HUDEP-2 (cell line): ENCODE data around the gene COG2.

Experiments
- DNase-seq, 76 experiments: peaks; one replicate each; lab custom pipeline; 2025; ENCODE audit not compliant: unreplicated experiment in 76 of 76; lab: John Stamatoyannopoulos, UW

The COG2 gene

DNA sequence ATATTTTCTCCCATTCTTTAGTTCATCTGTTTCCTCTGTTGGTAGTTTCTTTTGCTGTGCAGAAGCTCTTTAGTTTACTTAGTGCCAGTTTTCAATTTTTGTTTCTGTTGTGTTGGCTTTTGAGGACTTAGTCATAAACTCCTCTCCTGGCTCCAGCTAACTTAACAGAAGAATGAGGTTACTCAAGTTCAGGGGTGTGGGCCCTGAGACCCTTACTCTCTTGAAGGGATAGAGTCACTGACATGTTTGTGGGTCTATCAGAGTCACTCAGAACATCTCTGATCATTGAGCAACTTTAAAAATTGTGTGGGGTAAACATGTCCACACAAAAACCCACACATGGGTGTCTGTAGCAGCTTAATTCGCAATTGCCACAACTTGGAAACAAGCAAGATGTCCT, 57.4 kb downstream of the COG2 start:
- DNase-seq, result no peak

DNA sequence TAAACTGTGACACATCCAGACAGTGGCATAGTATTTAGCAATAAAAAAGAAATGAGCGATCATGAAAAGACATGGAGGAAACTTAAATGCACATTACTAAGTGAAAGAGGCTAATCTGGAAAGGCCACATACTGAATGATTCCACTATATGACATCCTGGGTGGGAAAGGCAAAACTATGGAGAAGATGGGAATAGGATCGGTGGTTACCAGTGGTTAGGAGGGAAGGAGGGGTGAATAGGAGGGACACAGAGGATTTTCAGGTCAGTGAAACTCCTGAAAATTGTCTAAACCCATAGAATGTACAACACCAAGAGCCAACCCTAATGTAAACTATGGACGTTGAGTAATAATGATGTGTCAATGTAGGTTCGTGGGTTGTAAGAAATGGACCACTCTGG, 57.9 kb downstream of the COG2 start:
- DNase-seq, result no peak

DNA sequence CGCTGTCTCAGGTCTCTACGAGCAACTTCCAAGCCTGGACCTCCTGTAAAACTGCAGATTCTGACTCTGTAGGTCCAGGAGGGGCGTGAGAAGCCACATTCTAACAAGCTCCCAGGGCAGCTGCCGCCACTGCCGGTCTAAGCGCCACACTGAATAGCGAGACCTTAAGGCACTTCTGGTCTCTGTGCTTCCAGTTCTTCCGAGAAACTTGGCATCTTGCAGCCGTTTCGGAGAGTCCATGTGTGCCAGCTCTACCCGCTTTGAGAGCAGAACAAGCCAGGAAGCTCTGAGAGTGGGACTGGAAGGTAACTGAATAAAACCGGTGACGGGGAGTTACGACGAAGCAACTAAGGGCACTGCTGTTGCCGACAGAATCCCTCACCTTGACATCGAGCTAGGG, 59.2 kb downstream of the COG2 start:
- no peak for DNase-seq

DNA sequence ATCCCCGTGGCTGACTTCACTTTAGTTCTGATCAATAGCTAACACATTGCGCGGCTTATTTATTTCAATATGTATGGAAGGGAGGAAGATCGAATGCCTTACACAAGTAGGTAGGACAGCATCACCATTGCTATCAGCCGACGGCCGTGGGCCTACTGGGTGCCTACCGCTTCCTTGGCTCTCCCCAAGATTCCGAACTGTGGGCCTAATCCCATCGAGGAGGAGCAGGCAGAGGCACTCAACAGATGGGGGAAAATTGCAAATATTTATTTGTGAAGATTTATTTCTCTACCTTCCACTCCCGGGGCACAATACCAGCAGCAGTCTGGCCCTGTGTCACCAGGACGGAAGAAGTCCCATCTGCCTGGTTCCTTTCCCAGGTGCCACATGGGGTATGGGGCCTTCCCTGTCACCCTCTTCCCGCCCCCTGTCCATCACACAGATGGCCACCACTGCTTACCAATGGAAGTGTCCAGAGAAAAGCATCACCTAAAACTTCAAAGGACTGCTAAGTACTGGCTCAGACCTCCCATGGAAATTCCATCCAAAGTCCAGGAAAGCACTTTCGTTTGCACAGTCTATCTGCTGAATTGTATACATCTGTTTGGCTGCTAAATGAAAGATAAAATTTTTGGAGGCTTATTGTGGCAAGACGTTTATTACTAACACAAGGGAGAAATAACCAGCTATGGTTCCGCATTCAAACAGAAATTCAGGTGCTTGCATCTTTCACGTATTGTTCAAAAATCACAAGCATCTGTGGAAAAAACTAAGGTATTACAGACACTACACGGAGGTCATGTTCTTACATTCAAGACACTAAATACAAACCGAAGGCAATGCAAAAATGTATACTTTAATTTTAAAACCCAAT, 59.9 kb downstream of the COG2 start:
- DNase-seq, result no peak

DNA sequence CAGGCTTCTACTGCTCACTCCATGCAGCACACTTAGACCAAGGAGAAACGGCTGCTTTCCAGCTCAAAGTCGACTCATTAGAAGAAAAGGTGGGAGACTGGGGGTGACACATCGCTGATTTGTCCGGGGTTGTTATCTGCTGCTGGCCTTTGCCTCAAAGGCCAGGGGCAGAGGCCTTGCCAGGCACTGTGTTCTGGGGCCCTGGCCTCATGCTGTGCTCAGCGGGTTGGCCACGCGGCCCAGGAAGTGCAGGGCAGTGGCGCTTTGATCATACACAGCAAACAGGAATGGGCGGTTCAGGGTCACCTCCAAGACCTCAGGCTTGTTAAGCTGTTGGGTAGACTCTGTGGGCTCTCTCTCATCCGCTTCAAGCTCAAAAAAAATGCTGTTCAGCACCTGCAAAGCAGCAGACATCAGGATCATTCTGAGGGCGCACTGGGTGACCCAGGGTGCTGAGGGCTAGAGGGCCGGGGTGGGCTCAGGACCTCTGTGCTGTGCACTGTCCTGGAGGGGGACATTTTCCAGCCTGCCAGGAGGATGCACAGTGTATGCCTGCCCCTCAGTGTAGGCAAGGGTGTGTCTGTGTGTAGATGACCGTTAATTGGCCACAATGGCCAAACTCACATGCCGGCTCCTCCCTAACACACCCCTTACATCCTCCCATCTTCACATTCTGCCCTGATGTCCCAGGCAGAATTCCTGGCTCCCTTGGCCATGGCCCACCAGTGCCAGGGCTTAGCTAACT, 60.8 kb downstream of the COG2 start:
- DNase-seq, result no peak

DNA sequence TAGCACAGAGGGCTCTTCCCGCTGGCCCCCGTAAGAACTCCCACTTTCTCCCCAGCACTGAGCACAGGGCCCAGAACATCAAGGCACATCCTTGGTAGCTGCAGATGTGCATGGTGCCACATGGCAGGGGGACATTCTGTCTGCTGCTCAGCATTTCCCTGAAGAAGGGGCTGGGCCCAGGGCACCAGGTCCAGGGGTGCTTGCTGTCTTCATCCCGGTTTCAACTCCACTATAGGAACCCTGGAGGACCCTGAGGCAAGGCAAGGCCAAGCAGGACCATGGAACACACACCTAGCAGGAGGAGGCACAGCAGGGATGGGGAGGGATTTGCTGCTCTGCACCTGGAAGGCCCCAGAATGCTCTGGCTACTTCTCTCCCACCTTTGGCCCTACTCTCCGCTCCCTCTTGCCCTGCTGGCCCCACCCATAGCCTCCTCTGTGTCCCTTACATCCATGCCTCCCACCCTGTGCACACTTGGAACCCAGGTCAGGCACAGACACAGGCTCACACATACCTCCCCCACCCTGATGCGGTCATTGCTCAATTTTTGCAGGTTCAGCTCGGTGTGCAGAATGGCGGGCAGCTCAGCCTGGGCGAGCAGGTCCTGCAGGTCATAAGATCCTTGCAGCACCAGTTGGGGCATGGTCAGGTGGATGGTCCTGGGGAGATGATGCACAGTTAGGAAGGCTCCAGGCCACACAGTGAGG, 61.6 kb downstream of the COG2 start:
- DNase-seq, result no peak

DNA sequence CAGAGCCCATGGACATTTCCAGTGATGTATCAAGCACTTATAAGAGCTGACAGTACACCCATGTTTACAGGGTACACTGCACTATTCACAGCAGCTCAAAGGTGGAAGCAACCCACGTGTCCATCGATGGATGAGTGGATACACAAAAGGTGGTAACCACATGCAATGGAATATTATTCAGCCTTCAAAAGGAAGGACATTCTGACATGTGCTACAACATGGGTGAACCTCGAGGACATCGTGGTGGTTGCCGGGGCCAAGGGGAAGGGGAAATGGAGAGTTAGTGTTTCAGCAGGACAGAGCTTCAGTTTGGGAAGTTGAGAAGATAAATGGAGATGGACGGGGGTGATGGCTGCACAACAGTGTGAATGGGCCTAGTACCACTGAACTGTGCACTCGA, 62.5 kb downstream of the COG2 start:
- DNase-seq, result no peak

DNA sequence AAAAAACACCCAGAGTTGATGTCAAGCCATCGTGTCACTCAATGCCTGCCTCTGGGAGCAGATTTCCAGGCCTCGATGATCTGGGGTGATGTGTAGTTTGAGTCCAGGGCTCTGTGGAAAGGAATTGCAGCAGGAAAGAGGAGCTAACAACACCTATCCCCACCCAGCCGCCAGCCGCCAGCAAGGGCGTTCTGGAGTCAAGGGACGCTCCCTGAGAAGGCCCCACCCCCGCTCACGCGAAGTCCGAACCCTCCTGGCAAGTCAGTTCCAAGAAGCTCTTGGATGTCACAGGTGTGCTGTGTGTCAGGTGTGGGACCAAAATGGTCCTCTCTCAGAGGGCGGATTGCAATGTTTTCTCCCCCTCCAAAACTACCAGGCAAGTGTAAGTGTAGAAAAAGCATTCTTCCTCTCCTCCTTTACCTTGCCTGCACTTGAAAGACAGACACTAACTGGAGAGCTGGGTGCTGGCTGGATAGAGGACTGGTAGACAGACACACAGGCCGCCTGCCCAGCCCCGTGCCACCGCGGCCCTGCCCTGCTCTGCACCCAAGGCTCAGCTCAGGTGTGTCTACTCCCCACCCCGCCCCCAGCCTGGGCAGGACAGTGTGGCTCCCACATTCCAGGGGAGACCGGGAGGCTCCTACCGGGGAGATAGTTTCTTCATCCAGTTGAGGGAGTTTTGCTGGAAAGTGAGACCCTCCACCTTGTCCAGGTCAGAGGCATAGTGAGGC, 63.2 kb downstream of the COG2 start:
- DNase-seq, result no peak

DNA sequence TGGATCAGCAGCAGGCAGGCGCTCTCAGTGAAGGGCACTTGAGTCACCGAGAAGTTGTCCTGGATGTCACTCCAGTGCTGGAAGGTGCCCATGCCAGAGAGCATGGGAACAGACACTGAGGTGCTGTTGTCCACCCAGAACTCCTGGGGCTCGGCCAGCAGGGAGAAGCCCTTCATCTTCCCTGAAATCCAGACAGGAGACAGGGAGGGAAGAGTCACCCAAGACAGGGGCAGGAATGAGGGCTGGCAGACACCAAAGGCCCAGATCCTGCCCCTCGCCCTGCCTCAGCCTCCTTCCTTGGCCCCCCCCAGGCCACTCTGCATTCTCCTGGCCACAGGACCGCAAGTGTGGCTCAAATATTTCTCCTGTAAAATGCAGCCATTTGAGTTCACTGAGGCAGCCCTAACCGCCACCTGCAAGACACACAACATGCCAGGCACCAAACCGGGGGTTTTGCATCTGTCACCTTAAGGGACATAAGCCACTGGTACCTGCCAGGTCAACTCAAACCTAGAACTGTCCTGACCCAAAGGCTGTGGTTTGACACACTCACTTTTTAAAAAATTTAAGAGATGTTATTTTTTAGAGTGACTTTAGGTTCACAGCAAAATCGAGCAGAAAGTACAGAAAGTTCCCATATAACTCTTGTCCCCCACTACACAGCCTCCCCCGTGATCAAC, 63.9 kb downstream of the COG2 start:
- DNase-seq, result no peak

DNA sequence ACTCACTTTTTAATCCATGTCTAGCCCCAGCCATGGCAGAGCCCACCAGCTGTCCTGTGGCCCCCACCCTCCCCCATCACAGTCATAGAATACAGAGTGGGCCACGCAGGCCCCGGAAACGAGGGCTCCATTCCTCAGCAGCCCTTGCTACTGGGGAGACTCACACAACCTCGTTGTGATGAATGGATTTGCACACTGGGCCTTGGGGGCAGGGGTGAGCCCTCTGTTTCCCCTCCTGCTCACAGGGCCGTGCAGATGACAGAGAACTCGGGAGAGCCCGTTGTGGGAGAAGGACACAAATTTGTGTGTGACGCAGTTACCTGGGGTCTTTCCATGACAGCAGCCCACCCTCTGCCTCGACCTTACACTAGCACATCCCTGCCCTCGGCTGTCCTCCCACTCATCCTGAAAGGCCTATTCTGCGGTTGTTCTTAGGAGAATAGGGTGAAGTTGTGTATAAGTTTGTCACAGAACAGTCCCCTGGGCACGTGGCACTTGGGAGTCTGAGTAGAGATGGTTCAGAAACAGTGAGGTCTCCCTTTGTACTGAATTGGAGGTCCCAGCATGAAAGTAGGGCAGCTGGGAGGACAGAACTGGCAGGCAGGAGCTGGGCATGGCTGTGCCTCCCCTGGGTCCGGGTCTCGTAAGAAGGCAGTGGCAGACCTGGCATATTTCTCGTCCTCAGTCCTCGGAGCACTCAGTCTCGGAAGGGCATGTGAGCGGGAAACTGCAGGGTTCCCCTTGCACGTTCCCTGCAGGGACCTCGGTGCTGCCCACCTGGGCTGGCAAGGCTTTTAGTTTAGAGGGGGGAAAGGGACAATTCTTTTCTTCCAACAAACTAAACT, 64.8 kb downstream of the COG2 start:
- DNase-seq, result no peak

DNA sequence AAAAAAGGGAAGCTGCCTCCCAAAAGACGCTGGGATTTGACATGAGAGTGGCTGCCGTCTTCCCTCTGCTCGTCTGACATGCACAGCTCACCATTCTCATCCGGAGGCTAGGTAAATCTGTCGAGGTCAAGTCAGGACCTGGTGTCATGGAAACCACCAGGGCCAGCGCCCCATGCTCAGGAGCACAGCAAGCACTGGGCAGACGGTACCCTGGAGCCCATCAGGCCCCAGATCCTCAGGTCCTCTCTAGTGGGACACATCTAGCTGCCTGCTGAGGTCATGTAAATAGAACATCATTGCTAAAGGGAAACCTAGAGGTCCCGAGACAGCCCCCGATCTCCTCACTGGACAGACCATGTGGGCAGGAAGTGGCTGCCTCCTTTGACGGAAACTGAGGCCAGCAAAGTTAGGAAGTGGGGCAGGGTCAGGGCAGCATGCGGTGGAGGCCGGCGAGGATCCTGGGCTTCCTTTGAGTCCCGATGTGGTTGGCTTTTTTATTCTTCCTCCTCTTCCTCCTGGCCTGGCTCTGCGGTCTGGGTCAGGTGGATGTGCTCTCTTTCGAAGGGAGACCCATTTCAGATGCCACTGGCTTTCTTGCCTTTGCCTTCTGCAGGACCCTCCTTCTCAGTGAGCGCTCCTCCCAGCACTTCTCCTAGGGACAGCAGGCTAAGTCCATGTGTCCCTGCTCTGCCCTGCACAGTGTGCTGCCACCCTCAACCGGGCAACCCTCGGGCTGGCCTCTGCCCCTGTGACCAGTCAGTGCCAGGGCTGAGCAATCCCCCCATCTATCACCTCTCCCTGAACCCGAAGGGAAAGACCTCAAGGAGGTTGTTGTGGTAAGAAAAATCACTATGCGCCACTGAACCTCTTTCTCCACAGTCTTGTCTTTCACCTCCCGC, 65.7 kb downstream of the COG2 start:
- DNase-seq, result no peak

DNA sequence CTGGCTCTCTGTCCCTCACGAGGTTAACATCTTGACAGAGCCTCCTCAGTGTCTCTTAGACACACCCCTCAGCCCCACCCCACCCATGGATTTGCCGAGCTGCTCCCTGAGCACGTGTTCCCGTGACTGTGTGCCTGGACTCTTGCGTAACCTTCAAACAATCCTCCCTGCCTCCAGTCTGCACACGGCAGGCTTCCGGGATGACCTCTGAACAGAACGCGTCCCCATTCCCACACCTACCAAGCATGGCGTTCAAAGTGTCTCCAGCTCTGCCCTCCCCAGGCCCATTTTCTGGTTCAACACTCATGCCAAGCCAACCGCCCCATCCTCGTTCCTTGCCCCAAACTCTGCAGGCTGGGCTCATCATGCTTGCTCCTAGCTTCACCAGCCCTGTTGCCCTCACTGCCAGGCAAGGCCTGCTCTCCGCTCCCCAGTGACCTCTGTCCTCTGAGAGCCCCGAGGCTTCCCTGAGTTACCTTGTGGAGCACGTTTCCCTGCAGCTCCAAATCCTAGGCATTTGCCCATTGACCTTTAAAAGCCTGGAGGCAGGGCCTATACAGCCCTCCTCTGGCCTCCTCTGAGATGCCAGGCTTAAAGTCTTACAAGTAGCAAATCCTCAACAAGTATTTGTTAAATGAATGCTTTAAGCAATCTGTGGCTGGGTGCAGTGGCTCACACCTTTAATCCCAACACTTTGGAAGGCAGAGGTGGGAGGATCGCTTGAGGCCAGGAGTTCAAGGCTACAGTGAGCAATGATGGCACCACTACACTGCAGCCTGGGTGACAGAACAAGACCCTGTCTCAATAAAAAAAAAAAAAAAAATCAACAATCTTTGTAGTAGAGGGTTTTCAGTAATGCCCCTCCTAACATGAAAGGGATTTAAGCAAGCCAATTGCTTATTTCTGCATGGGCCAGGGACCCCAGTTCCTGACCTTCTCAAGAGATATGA, 66.6 kb downstream of the COG2 start:
- peak in 1 of 76 experiments; percentile 8 for DNase-seq

DNA sequence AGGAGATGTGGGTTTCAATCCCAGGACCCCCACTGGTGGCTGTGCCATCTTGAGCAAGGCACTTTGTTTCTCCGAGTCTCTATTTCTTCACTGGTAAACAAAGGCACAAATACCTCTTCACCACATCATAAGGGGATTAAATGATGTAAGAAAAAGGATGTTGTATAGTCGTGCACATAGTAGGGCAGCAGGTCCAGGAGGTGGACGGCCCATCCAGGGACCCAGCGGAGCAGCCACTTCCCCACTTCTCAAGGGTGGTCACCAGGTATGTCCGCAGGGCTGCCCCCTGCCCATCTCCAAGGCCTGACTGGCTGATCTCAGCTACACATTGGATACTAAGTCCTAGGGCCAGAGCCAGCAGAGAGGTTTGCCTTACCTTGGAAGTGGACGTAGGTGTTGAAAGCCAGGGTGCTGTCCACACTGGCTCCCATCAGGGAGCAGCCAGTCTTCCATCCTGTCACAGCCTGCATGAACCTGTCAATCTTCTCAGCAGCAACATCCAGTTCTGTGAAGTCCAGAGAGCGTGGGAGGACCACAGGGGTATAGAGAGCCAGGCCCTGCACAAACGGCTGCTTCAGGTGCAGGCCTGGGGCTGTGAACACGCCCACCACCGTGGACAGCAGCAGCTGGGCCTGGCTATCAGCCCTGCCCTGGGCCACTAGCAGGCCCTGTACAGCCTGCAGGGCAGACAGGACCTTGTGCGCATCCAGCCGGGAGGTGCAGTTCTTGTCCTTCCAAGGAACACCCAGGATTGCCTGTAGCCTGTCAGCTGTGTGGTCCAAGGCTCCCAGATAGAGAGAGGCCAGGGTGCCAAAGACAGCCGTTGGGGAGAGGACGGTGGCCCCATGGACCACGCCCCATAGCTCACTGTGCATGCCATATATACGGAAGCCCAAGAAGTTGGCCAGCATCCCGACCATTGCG, 67.6 kb downstream of the COG2 start:
- no peak for DNase-seq

DNA sequence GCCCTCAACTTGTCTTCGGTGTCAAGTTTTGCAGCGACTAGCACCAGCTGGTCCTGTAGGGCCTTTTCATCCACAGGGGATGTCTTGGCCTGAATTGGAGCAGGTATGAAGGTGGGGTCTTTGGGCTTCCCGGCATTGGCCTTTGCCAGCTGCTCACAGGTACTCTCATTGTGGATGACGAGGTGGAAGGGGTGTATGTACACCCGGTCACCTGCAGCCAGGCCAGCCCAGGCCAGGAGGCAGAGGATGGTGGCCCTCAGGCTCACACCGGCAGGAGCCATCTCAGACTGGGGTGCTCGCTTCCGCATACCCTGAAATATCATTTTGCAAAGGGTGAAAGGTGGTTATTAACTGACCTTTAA, 68.2 kb downstream of the COG2 start:
- no peak for DNase-seq

DNA sequence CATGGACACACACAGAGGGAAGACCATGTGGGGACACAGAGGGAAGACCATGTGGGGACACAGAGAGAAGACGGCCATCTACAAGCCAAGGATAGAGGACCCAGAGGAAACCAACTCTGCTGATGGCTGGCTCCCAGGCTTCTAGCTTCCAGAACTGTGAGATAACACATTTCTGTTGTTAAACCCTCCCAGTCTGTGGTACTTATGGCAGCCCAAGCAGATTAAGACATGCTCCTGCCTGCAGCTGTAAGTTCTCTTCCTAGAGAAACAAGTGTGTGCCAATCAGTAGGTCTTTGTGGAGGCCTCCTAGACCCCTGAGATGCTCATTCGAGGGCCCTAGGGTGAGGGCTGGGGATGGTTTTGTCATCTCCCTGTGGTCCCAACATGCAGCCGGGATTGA, 69.0 kb downstream of the COG2 start:
- no peak for DNase-seq

DNA sequence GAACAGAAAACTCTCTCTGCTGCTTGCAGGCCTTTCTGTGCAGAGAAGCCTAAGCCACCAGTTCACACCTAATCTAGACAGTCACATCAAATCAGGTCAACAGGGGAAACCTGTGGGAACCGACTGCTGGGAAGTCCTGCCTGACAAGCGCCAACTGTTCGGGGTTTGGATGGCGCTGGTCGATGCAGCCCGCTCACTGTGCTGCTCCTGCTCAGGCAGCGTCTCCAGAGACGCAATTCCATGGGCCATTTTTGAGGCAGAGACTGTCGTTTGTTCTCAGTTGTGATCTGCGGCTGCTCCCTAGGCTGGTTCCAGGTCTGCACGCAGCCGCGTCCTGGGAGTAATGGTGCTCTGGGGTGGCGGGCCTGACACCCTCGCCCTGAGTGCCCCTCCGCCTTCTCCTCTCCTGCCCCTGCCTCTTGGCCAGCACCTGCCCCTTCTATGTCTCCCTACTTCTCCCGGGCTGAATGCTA, 70.2 kb downstream of the COG2 start:
- no peak for DNase-seq
